WTC11 (cell line): ENCODE data around the gene CD164L2. TPM values are rescaled to one million over a fixed set of nuclear protein-coding genes. Genes with fewer than 3 reads are reported as not detected.

Experiments used
- AFF4 ChIP-seq: sonication (generic); formaldehyde crosslinking; IDR thresholded peaks from 2 replicates; pipeline ENCODE4 v1.8.1; 2023; ENCODE audit warnings: mild to moderate bottlenecking, missing genetic modification reagents, borderline replicate concordance
- AR ChIP-seq: fragments of 250-450 bp; sonication (Bioruptor Pico); IDR thresholded peaks from 2 replicates; pipeline ENCODE4 v1.9.0; 2021; ENCODE audit warnings: mild to moderate bottlenecking
- ARID4B ChIP-seq: sonication (generic); formaldehyde crosslinking; IDR thresholded peaks from 2 replicates; pipeline ENCODE4 v1.8.0; 2023; ENCODE audit warnings: missing genetic modification reagents, mild to moderate bottlenecking, borderline replicate concordance
- ATF1 ChIP-seq: sonication (generic); formaldehyde crosslinking; IDR thresholded peaks from 2 replicates; pipeline ENCODE4 v1.8.1; 2023; ENCODE audit warnings: mild to moderate bottlenecking, moderate library complexity, missing genetic modification reagents
- CDX4 ChIP-seq: fragments of 250-450 bp; sonication (Bioruptor Pico); IDR thresholded peaks from 2 replicates; pipeline ENCODE4 v1.9.0; 2021; ENCODE audit warnings: moderate library complexity, mild to moderate bottlenecking, inconsistent platforms, borderline replicate concordance
- ETV6 ChIP-seq: sonication (generic); formaldehyde crosslinking; IDR thresholded peaks from 2 replicates; pipeline ENCODE4 v1.8.1; 2022; ENCODE audit warnings: mild to moderate bottlenecking, missing genetic modification reagents
- FOXP4 ChIP-seq: sonication (generic); formaldehyde crosslinking; IDR thresholded peaks from 2 replicates; pipeline ENCODE4 v1.8.0; 2022; ENCODE audit warnings: mild to moderate bottlenecking, missing genetic modification reagents
- GABPB1 ChIP-seq: sonication (generic); formaldehyde crosslinking; IDR thresholded peaks from 2 replicates; pipeline ENCODE4 v1.8.1; 2023; ENCODE audit warnings: mild to moderate bottlenecking, missing genetic modification reagents
- HMGA2 ChIP-seq: fragments of 250-450 bp; sonication (Bioruptor Pico); IDR thresholded peaks from 2 replicates; pipeline ENCODE4 v1.4.0; 2021; ENCODE audit warnings: mild to moderate bottlenecking, moderate library complexity
- PRRX2 ChIP-seq: fragments of 250-450 bp; sonication (Bioruptor Pico); IDR thresholded peaks from 2 replicates; pipeline ENCODE4 v1.8.0; 2021; ENCODE audit warnings: mild to moderate bottlenecking
- SMAD4 ChIP-seq: sonication (generic); formaldehyde crosslinking; IDR thresholded peaks from 2 replicates; pipeline ENCODE4 v1.8.0; 2022; ENCODE audit warnings: mild to moderate bottlenecking, missing genetic modification reagents
- SP1 ChIP-seq: sonication (generic); formaldehyde crosslinking; conservative IDR thresholded peaks from 2 replicates; pipeline ENCODE4 v1.8.1; 2022; ENCODE audit warnings: missing genetic modification reagents
- ZSCAN18 ChIP-seq: fragments of 250-450 bp; sonication (Bioruptor Pico); IDR thresholded peaks from 2 replicates; pipeline ENCODE4 v2.1.2; 2022; ENCODE audit warnings: mild to moderate bottlenecking, moderate library complexity
- total RNA-seq: library from RNA; stranded (reverse); gene quantifications from 3 replicates; pipeline ENCODE4 v1.2.3, GENCODE V29; 2021

Gene CD164L2
- total RNA-seq, 1 experiment from 2014 or later, result 5.5 TPM

GRCh38 chr1:27349784-27350662 is 33.1 kb downstream of the CD164L2 start (continued):
- no peak for TF ChIP-seq ZSCAN18 (CRISPR knock-in tag)
- peak; percentile 82; the same call in 1 of the 2 replicates for TF ChIP-seq PRRX2 (CRISPR knock-in tag)
- TF ChIP-seq AFF4, result no peak
- peak; percentile 96 for TF ChIP-seq FOXP4 (CRISPR knock-in tag)
- TF ChIP-seq ATF1 (CRISPR knock-in tag), result peak; percentile 77
- TF ChIP-seq CDX4 (CRISPR knock-in tag), result no peak
- no peak for TF ChIP-seq AR (CRISPR knock-in tag)
- TF ChIP-seq GABPB1 (CRISPR knock-in tag), result no peak
- TF ChIP-seq ARID4B, result peak; percentile 41; the same call in 1 of the 2 replicates
- TF ChIP-seq SP1 (CRISPR knock-in tag), result peak; percentile 82
- no peak for TF ChIP-seq HMGA2 (CRISPR knock-in tag)
- TF ChIP-seq SMAD4, result no peak
- TF ChIP-seq ETV6, result peak; percentile 69; the same call in 1 of the 2 replicates
